H9 (cell line): ENCODE data around the gene CA7. TPM values are rescaled to one million over a fixed set of nuclear protein-coding genes. Genes with fewer than 3 reads are reported as not detected.

ENCODE experiments used
- DNase-seq: peaks from one replicate; pipeline ENCODE4 v3.0.0-alpha.2; 2017
- H2AFZ ChIP-seq: one replicate; pipeline ENCODE4 v1.6.1; 2013; ENCODE audit warnings: mild to moderate bottlenecking, low read length, control low read depth, moderate library complexity
- H2AK5ac ChIP-seq: 2 replicates; pipeline ENCODE4 v1.6.1; 2013; ENCODE audit warnings: low read length, control low read depth, mixed read lengths; ENCODE audit not compliant: insufficient read length
- H2BK120ac ChIP-seq: one replicate; pipeline ENCODE4 v1.6.1; 2013; ENCODE audit warnings: low read depth, mild to moderate bottlenecking, low read length, control low read depth, inconsistent platforms; ENCODE audit not compliant: poor library complexity, severe bottlenecking
- H2BK12ac ChIP-seq: 2 replicates; pipeline ENCODE4 v1.6.1; 2013; ENCODE audit warnings: low read length, control low read depth, mixed read lengths, low read depth; ENCODE audit not compliant: insufficient read length
- H2BK15ac ChIP-seq: 2 replicates; pipeline ENCODE4 v1.6.1; 2013; ENCODE audit warnings: low read depth, low read length, control low read depth
- H2BK20ac ChIP-seq: one replicate; pipeline ENCODE4 v1.6.1; 2013; ENCODE audit warnings: low read depth, mild to moderate bottlenecking, low read length, control low read depth, inconsistent platforms; ENCODE audit not compliant: poor library complexity, severe bottlenecking
- H2BK5ac ChIP-seq: 2 replicates; pipeline ENCODE4 v1.6.1; 2013; ENCODE audit warnings: low read length, control low read depth, mixed read lengths; ENCODE audit not compliant: insufficient read length
- H3K14ac ChIP-seq: 2 replicates; pipeline ENCODE4 v1.6.1; 2013; ENCODE audit warnings: low read length, control low read depth; ENCODE audit not compliant: insufficient read depth
- H3K18ac ChIP-seq: 2 replicates; pipeline ENCODE4 v1.6.1; 2013; ENCODE audit warnings: low read depth, mild to moderate bottlenecking, mixed read lengths, low read length, control low read depth; ENCODE audit not compliant: insufficient read length
- H3K23ac ChIP-seq: 2 replicates; pipeline ENCODE4 v1.6.1; 2013; ENCODE audit warnings: low read length, control low read depth, mixed read lengths, low read depth; ENCODE audit not compliant: insufficient read length
- H3K23me2 ChIP-seq: 2 replicates; pipeline ENCODE4 v1.6.1; 2013; ENCODE audit warnings: low read depth, mild to moderate bottlenecking, mixed read lengths, low read length, control low read depth; ENCODE audit not compliant: insufficient read length, poor library complexity, severe bottlenecking
- H3K27ac ChIP-seq: 2 replicates; pipeline ENCODE4 v1.5.1; 2013; ENCODE audit warnings: low read length, control low read depth, mixed read lengths, low read depth; ENCODE audit not compliant: insufficient read length
- H3K27me3 ChIP-seq: 2 replicates; pipeline ENCODE4 v1.6.1; 2013; ENCODE audit warnings: low read length, control low read depth, inconsistent platforms; ENCODE audit not compliant: insufficient read depth
- H3K4ac ChIP-seq: 2 replicates; pipeline ENCODE4 v1.6.1; 2013; ENCODE audit warnings: low read depth, mild to moderate bottlenecking, control low read depth, inconsistent platforms, low read length, moderate library complexity
- H3K4me1 ChIP-seq: 2 replicates; pipeline ENCODE4 v1.6.1; 2013; ENCODE audit warnings: low read length, control low read depth, inconsistent platforms; ENCODE audit not compliant: insufficient read depth
- H3K4me2 ChIP-seq: 2 replicates; pipeline ENCODE4 v1.6.1; 2013; ENCODE audit warnings: low read length, control low read depth, mixed read lengths; ENCODE audit not compliant: insufficient read length, insufficient read depth
- H3K56ac ChIP-seq: 2 replicates; pipeline ENCODE4 v1.6.1; 2013; ENCODE audit warnings: low read depth, mild to moderate bottlenecking, mixed read lengths, low read length, control low read depth; ENCODE audit not compliant: insufficient read length
- H3K79me1 ChIP-seq: 2 replicates; pipeline ENCODE4 v1.6.1; 2013; ENCODE audit warnings: low read depth, mild to moderate bottlenecking, moderate library complexity, low read length, control low read depth, inconsistent platforms; ENCODE audit not compliant: insufficient read depth, poor library complexity, severe bottlenecking
- H3K79me2 ChIP-seq: 2 replicates; pipeline ENCODE4 v1.6.1; 2013; ENCODE audit warnings: low read length, control low read depth, inconsistent platforms; ENCODE audit not compliant: insufficient read depth
- H3K9ac ChIP-seq: 2 replicates; pipeline ENCODE4 v1.6.1; 2013; ENCODE audit warnings: low read length, control low read depth, mixed read lengths; ENCODE audit not compliant: insufficient read length; ENCODE audit errors: extremely low read depth
- H3K9me3 ChIP-seq: one replicate; pipeline ENCODE4 v1.6.1; 2013; ENCODE audit warnings: low read depth, low read length, inconsistent platforms; ENCODE audit not compliant: control insufficient read depth
- H3T11ph ChIP-seq: one replicate; pipeline ENCODE4 v1.6.1; 2013; ENCODE audit warnings: mild to moderate bottlenecking, low read length, control low read depth, inconsistent platforms
- H4K20me1 ChIP-seq: one replicate; pipeline ENCODE4 v1.6.1; 2013; ENCODE audit not compliant: control insufficient read depth, insufficient read length, insufficient read depth
- H4K5ac ChIP-seq: 2 replicates; pipeline ENCODE4 v1.6.1; 2013; ENCODE audit warnings: low read depth, mild to moderate bottlenecking, mixed read lengths, low read length, control low read depth; ENCODE audit not compliant: insufficient read length
- H4K8ac ChIP-seq: replicated peaks from 2 replicates; pipeline ENCODE4 v1.6.1; 2013; ENCODE audit warnings: low read length, control low read depth, mixed read lengths, low read depth; ENCODE audit not compliant: insufficient read length
- H4K91ac ChIP-seq: 2 replicates; pipeline ENCODE4 v1.6.1; 2013; ENCODE audit warnings: low read depth, mild to moderate bottlenecking, moderate library complexity, mixed read lengths, low read length, control low read depth; ENCODE audit not compliant: insufficient read length
- H3K27ac Mint-ChIP-seq, 3 experiments: 2 replicates in 2 of 3; 3 replicates in 1 of 3; pipeline ENCODE4 v1.8.0; 2020 to 2021; ENCODE audit warnings: mixed read lengths in 3 of 3, mild to moderate bottlenecking in 1 of 3, moderate library complexity in 1 of 3
- H3K27me3 Mint-ChIP-seq: 2 replicates; pipeline ENCODE4 v1.8.0; 2021; ENCODE audit warnings: low read depth, mild to moderate bottlenecking, moderate library complexity, mixed read lengths
- H3K36me3 Mint-ChIP-seq, 3 experiments: 2 replicates in 2 of 3; 3 replicates in 1 of 3; pipeline ENCODE4 v1.8.0; 2020 to 2021; ENCODE audit warnings: low read depth in 3 of 3, mixed read lengths in 3 of 3; ENCODE audit not compliant: insufficient read depth in 1 of 3
- H3K4me1 Mint-ChIP-seq, 2 experiments: 2 replicates each; pipeline ENCODE4 v1.8.0; 2020; ENCODE audit warnings: mixed read lengths in 2 of 2
- H3K4me3 Mint-ChIP-seq, 2 experiments: 2 replicates in 1 of 2; 3 replicates in 1 of 2; pipeline ENCODE4 v1.8.0; 2020 to 2021; ENCODE audit warnings: mild to moderate bottlenecking in 2 of 2, mixed read lengths in 2 of 2, moderate library complexity in 1 of 2
- H3K9me3 Mint-ChIP-seq, 2 experiments: 2 replicates in 1 of 2; 3 replicates in 1 of 2; pipeline ENCODE4 v1.8.0; 2020; ENCODE audit warnings: mild to moderate bottlenecking in 2 of 2, mixed read lengths in 2 of 2, moderate library complexity in 1 of 2
- CTCF ChIP-seq: fragments of 200-600 bp; sonication (generic); conservative IDR thresholded peaks from 3 replicates; pipeline ENCODE4 v1.8.0; 2021; ENCODE audit warnings: antibody characterized with exemption, mild to moderate bottlenecking
- WGBS: extraction: QIAGEN DNeasy Blood & Tissue Kit; methylation state at CpG from one replicate; pipeline ENCODE4 v1.1.7; 2013; ENCODE audit warnings: missing lambda C conversion rate, low lambda C conversion rate, mixed read lengths; ENCODE audit not compliant: insufficient read length; ENCODE audit errors: extremely low coverage; 5-methylcytosine and 5-hydroxymethylcytosine counted together
- total RNA-seq: library from RNA; stranded (reverse); gene quantifications from 2 replicates; pipeline ENCODE4 v1.2.1, GENCODE V29; 2021

The CA7 gene
- total RNA-seq, 1 experiment from 2014 or later: 0.81 TPM

GRCh38 chr16:66881014-66881417 is 36.8 kb downstream of the CA7 start:
- Histone ChIP-seq H3K9me3 (no peaks in the 10 kb centered on the region), H2BK20ac (no peak overlapping the region), H3K56ac (no peak overlapping the region), H3K79me1 (peaks cover 2% of the 10 kb centered on the region), H3K18ac (no peak overlapping the region), H2BK12ac (no peak overlapping the region), H3K27ac (no peak overlapping the region), H4K5ac (no peak overlapping the region), H4K8ac (no peak overlapping the region), H4K91ac (no peak overlapping the region), H3K4ac (no peak overlapping the region), H3K23me2 (peaks cover 6% of the 10 kb centered on the region), H2AK5ac (no peak overlapping the region), H3K79me2 (peaks cover 5% of the 10 kb centered on the region; the same call in 1 of the 2 replicates), H3K14ac (no peak overlapping the region), H3K23ac (no peak overlapping the region), H2BK5ac (no peak overlapping the region), H2BK120ac (no peak overlapping the region), H3K27me3 (no peaks in the 10 kb centered on the region; the same call in 1 of the 2 replicates), H3T11ph (no peak overlapping the region), H4K20me1 (no peaks in the 10 kb centered on the region), H3K9ac (peak overlapping the region; percentile 59), H3K4me2 (peak overlapping the region; percentile 70), H3K4me1 (no peaks in the 10 kb centered on the region; the same call in 1 of the 2 replicates), H2AFZ (no peak overlapping the region), H2BK15ac (no peak overlapping the region)
- H3K4me1 Mint-ChIP-seq: peaks cover 10 to 13% of the 10 kb centered on the region in 2 experiments
- no peaks in the 10 kb centered on the region; a peak in 1 of 5 replicates for H3K9me3 Mint-ChIP-seq
- H3K27ac Mint-ChIP-seq: no peak overlapping the region
- peak overlapping the region; percentile 94 to 96 for H3K4me3 Mint-ChIP-seq
- TF ChIP-seq CTCF: no peak
- H3K36me3 Mint-ChIP-seq: peaks cover 12 to 20% (median 19%) of the 10 kb centered on the region in 3 experiments; a peak in 6 of 7 replicates
- no peak for DNase-seq
- WGBS: no CpG with 5 or more reads among the region's 23 CpGs
- peaks cover 12% of the 10 kb centered on the region for H3K27me3 Mint-ChIP-seq
